ENCODE results near the gene GCHFR. TPM values are rescaled to one million over a fixed set of nuclear protein-coding genes. Genes with fewer than 3 reads are reported as not detected.

The GCHFR gene
- total RNA-seq, 4 donors from 2014 or later, result 6.6 to 13.9 (median 11.8) TPM

DNA sequence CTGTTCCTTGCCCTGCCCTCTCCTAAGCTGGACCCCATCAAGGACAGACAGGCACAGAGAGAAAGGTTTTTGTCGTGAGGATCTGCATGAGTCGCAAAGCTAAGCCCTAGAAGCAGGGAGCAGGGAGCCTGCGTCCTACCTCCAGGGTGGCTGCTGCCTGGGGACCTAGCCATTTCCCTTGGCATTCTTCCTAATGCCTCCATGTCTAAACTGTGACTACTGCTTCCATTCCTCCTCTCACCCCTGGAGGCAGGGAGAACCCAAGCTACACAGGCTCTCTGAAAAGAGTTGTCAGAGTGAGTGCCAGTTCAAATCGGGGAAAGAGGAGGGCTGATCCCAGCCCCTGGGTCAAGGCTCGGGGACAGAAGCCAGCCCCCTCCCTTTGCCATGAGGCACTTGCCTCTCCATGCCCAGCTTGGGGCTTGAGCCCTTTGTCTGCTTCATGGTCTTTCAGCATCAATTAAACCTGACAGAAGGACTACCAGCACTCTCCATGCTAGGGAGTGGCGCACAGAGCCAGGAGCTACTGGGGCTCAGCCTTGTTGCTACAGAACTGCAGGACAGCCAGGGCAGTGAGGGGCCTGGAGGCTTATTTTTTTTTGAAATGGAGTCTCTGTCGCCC is 2.4 kb downstream of the GCHFR start:
- Histone ChIP-seq H3K36me3 (peaks cover 6 to 42% (median 37%) of the 10 kb centered on the region in 4 donors), H3K9me3 (no peaks in the 10 kb centered on the region), H3K4me1 (peaks cover 16 to 65% (median 60%) of the 10 kb centered on the region in 4 donors), H3K27ac (replicated peaks in 1 of 4) (peak overlapping the region in 3 of 4 donors; percentile 31 to 84 (median 66)), H3K4me3 (no peak overlapping the region), H3K27me3 (no peaks in the 10 kb centered on the region)
- WGBS, result 68% methylated on average over 7 of the region's 7 CpGs
- no peak for DNase-seq (ENCODE audit: extremely low spot score)
- intact Hi-C loops (cut with DNase I), result no loop called here
- no peak for TF ChIP-seq POLR2A (IDR thresholded peaks at IDR 0.05; ENCODE audit: low read depth)
- no peak for TF ChIP-seq EP300 (IDR thresholded peaks at IDR 0.05)
- TF ChIP-seq, protein P1, sequence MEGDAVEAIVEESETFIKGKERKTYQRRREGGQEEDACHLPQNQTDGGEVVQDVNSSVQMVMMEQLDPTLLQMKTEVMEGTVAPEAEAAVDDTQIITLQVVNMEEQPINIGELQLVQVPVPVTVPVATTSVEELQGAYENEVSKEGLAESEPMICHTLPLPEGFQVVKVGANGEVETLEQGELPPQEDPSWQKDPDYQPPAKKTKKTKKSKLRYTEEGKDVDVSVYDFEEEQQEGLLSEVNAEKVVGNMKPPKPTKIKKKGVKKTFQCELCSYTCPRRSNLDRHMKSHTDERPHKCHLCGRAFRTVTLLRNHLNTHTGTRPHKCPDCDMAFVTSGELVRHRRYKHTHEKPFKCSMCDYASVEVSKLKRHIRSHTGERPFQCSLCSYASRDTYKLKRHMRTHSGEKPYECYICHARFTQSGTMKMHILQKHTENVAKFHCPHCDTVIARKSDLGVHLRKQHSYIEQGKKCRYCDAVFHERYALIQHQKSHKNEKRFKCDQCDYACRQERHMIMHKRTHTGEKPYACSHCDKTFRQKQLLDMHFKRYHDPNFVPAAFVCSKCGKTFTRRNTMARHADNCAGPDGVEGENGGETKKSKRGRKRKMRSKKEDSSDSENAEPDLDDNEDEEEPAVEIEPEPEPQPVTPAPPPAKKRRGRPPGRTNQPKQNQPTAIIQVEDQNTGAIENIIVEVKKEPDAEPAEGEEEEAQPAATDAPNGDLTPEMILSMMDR (IDR thresholded peaks at IDR 0.05), result no peak
- no peak for TF ChIP-seq POLR2AphosphoS5 (IDR thresholded peaks at IDR 0.05)

DNA sequence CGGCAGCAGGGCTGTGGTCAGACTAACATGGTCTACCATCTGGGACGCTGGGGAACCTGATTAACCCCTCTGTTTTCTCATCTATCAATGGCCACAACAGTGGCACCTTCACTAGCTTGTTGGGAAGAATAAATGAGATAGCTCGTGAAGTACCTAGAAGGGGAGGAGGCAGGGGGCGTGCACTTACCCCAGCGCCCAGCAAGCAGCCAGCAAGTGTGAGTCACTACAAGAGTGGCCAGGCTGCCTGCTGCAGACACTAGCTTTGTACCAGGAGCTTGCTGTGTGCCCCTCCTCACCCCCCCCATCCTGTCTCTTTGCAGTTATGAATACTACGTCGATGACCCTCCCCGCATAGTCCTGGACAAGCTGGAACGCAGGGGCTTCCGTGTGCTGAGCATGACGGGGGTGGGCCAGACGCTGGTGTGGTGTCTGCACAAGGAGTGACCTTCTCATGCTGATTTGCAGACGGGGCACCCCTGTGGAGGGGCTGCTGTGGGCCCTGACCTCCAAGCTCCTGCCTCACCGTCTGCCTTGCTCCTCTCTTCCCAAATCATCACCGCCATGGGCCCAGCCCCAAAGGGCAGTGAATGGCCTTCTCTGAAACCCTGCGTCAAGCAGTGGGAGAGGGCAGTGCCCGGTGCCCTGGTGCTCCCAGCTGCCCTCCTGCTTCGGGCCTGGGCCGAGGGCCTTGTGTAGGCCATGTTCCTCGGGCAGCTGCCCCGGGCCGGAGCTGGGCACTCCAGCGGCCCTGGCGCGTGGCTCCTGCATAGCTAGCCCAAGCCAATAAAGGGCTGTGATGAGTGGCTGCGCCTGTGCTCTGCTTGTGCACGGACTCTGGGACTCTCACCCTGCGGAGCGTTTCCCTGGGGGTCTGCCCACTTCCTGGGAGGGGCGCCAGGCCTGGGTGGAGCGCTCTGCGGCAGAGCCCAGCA is 3.3 kb downstream of the GCHFR start:
- H3K36me3 ChIP-seq, result peaks cover 9 to 51% (median 46%) of the 10 kb centered on the region in 4 donors
- no peak overlapping the region for H3K4me3 ChIP-seq
- 87% methylated on average over 15 of the region's 32 CpGs for WGBS
- no peaks in the 10 kb centered on the region for H3K9me3 ChIP-seq
- no peak for TF ChIP-seq POLR2A (IDR thresholded peaks at IDR 0.05; ENCODE audit: low read depth)
- TF ChIP-seq EP300 (IDR thresholded peaks at IDR 0.05), result no peak
- TF ChIP-seq POLR2AphosphoS5 (IDR thresholded peaks at IDR 0.05), result no peak
- no peaks in the 10 kb centered on the region for H3K27me3 ChIP-seq
- intact Hi-C loops (cut with DNase I), result no loop called here
- peaks cover 16 to 65% (median 60%) of the 10 kb centered on the region in 4 donors for H3K4me1 ChIP-seq
- no peak for DNase-seq (ENCODE audit: extremely low spot score)
- no peak overlapping the region for H3K27ac ChIP-seq (replicated peaks in 1 of 4)

DNA sequence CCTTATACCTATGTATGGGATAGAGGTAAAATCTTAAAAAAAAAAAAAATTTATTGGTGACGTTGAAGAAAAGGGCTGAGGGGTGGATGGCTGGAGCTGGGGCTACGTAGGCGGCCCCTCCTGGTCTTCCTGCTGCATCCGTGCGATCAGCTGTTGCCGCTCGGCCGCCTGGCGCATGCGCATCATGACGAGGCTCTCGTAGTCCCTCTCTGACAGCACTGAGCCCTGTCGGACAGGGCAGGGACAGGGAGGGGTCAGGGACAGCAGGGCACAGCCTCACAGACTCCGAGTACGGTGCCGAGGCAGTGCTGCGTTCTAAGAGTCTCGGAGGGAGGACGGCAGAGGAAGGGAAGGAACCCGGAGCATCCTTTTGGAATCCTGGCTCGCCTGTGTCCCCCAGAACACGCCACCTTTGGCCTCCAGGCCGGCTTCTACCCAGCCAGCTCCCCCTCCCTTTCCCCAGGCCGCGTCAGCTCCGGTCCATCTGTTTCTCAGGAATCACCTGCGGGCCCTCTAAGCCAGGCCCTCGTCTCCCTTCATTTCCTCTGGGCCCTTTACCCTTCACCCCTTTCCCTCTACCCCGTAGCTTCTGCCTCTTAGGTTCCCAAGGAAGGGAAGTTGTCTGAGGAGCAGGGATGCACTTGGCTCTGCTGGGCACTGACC is 4.1 kb downstream of the GCHFR start:
- Histone ChIP-seq H3K4me3 (no peak overlapping the region), H3K27me3 (no peaks in the 10 kb centered on the region), H3K36me3 (peaks cover 16 to 58% (median 53%) of the 10 kb centered on the region in 4 donors), H3K4me1 (peaks cover 12 to 59% (median 54%) of the 10 kb centered on the region in 4 donors), H3K9me3 (no peaks in the 10 kb centered on the region), H3K27ac (replicated peaks in 1 of 4) (peak overlapping the region in 2 of 4 donors; percentile 10 to 63)
- TF ChIP-seq POLR2AphosphoS5 (IDR thresholded peaks at IDR 0.05) (no peak), EP300 (IDR thresholded peaks at IDR 0.05) (no peak)
- TF ChIP-seq, protein P1 (IDR thresholded peaks at IDR 0.05), result no peak
- DNase-seq (ENCODE audit: extremely low spot score), result no peak
- 95% methylated on average over 26 of the region's 29 CpGs for WGBS
- intact Hi-C loops (cut with DNase I), result no loop called here

DNA sequence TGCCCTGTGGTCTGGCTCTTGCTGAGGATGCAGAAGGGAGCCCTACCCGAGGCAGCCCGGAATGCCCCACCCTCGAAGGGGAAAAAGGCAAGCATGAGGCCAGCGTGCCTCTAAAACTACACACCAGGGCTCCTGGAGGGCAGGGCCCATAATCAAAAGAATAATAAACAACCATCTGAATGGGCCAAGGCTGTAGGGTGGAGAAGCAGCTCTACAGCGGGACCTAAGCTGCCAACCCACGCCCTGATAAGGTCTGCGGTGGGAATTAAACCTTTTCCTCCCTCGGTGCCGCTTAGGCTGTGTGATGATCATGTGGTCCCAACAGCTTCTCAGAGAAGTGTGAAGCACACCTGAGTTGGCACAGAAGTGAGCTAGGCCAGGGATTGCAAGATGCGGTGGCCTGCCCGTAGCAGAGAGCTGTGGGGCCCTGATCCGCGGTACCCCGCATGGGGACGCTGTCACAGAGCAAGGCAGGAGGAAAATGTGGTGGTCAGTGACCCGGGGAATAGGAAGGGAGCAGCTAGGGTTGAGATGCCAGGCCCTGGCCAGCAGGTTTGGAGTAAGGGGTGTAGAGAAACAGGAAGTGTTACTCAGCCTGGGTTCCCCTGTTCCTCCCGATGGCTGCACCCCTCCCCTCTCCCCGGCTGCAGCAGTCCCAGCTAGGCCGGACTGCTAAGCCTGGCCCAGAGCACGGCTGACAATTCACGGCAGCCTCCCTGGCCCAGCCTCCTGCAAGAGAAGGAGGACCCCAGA is 4.8 kb downstream of the GCHFR start:
- Histone ChIP-seq H3K27ac (replicated peaks in 1 of 4) (peak overlapping the region in 3 of 4 donors; percentile 38 to 63 (median 42)), H3K4me1 (peaks cover 7 to 51% (median 47%) of the 10 kb centered on the region in 4 donors), H3K4me3 (no peak overlapping the region), H3K27me3 (no peaks in the 10 kb centered on the region), H3K36me3 (peaks cover 23 to 65% (median 61%) of the 10 kb centered on the region in 4 donors), H3K9me3 (no peaks in the 10 kb centered on the region)
- intact Hi-C loops (cut with DNase I), result no loop called here
- TF ChIP-seq POLR2A (IDR thresholded peaks at IDR 0.05; ENCODE audit: low read depth) (no peak), POLR2AphosphoS5 (IDR thresholded peaks at IDR 0.05) (no peak), EP300 (IDR thresholded peaks at IDR 0.05) (no peak)
- TF ChIP-seq, protein P1 (IDR thresholded peaks at IDR 0.05), result no peak
- DNase-seq (ENCODE audit: extremely low spot score), result no peak
- WGBS, result 79% methylated on average over 16 of the region's 21 CpGs

Data from esophagus muscularis mucosa (tissue), 4 donors.